K562 (cell line): ENCODE measurements around the gene NR1H2. TPM values are rescaled to one million over a fixed set of nuclear protein-coding genes. Genes with fewer than 3 reads are reported as not detected.

Experiments
- CHD2 ChIP-seq: IDR thresholded peaks from 2 replicates; pipeline ENCODE4 v1.6.1; 2011; ENCODE audit warnings: low read depth, low read length
- E2F3 ChIP-seq: fragments of 250-450 bp; sonication (Bioruptor Pico); IDR thresholded peaks from 2 replicates; pipeline ENCODE4 v1.4.0; 2020; ENCODE audit warnings: mild to moderate bottlenecking
- FIP1L1 ChIP-seq: fragments of 200-400 bp; formaldehyde crosslinking; IDR thresholded peaks from 2 replicates; pipeline ENCODE4 v1.6.1; 2018; ENCODE audit warnings: mild to moderate bottlenecking, low read depth, low read length; ENCODE audit not compliant: poor library complexity, severe bottlenecking
- HDAC1 ChIP-seq, 2 experiments: fragments of 450-650 bp; IDR thresholded peaks; 2 replicates each; pipeline ENCODE4 v1.6.1; 2016 to 2017; ENCODE audit warnings: inconsistent platforms in 1 of 2, mild to moderate bottlenecking in 1 of 2, moderate library complexity in 1 of 2
- IFI16 ChIP-seq: fragments of 250-450 bp; sonication (Bioruptor Pico); IDR thresholded peaks from 2 replicates; pipeline ENCODE4 v2.1.2; 2022; ENCODE audit warnings: mild to moderate bottlenecking, inconsistent platforms
- MTF1 ChIP-seq: fragments of 250-450 bp; sonication (Bioruptor Pico); IDR thresholded peaks from 2 replicates; pipeline ENCODE4 v1.9.0; 2021; ENCODE audit warnings: moderate library complexity, mild to moderate bottlenecking, inconsistent platforms, borderline replicate concordance
- MXD1 ChIP-seq: fragments of 250-450 bp; sonication (Bioruptor Pico); IDR thresholded peaks from 2 replicates; pipeline ENCODE4 v1.8.0; 2021; ENCODE audit warnings: borderline replicate concordance, mild to moderate bottlenecking, moderate library complexity; ENCODE audit not compliant: poor library complexity, severe bottlenecking
- MYBL2 ChIP-seq, 2 experiments: fragments of 450-650 bp in 1 of 2; sonication (generic) in 1 of 2; formaldehyde crosslinking in 1 of 2; IDR thresholded peaks; 2 replicates each; pipeline versions ENCODE4 v1.6.1 to v1.8.1; 2017 to 2022; ENCODE audit warnings: borderline replicate concordance in 1 of 2, inconsistent platforms in 1 of 2, low read depth in 1 of 2, mild to moderate bottlenecking in 1 of 2, missing genetic modification reagents in 1 of 2, moderate library complexity in 1 of 2
- MYNN ChIP-seq, 2 experiments: sonication (generic); formaldehyde crosslinking in 1 of 2; IDR thresholded peaks; 2 replicates each; pipeline versions ENCODE4 v1.5.0 to v1.6.1; 2016 to 2020; ENCODE audit warnings: antibody characterized with exemption in 1 of 2, missing genetic modification reagents in 1 of 2
- NR0B1 ChIP-seq: fragments of 450-650 bp; IDR thresholded peaks from one replicate; pipeline ENCODE4 v1.6.1; 2018; ENCODE audit warnings: mild to moderate bottlenecking, moderate library complexity; ENCODE audit not compliant: partially characterized antibody
- PHB2 ChIP-seq: fragments of 450-650 bp; IDR thresholded peaks from 2 replicates; pipeline ENCODE4 v1.6.1; 2017; ENCODE audit warnings: low read depth
- TCF3 ChIP-seq: sonication (generic); formaldehyde crosslinking; IDR thresholded peaks from 2 replicates; pipeline ENCODE4 v1.4.0; 2020; ENCODE audit warnings: mild to moderate bottlenecking, missing genetic modification reagents
- ZNF282 ChIP-seq: sonication (generic); formaldehyde crosslinking; IDR thresholded peaks from 2 replicates; pipeline ENCODE4 v1.8.1; 2023; ENCODE audit warnings: missing genetic modification reagents
- ZNF3 ChIP-seq: fragments of 250-450 bp; sonication (Bioruptor Pico); IDR thresholded peaks from 2 replicates; pipeline ENCODE4 v1.5.0; 2021; ENCODE audit warnings: mild to moderate bottlenecking, moderate library complexity
- ZNF668 ChIP-seq: fragments of 250-450 bp; sonication (Bioruptor Pico); IDR thresholded peaks from 2 replicates; pipeline ENCODE4 v1.8.0; 2022; ENCODE audit warnings: mild to moderate bottlenecking, inconsistent platforms
- polyA plus RNA-seq, 8 experiments: library from polyadenylated mRNA; depleted of rRNA in 4 of 8; stranded (reverse) in 5 of 8; unstranded in 3 of 8; fragments of >200 nt; fragmentation: Nextera tagmentation in 2 of 8; fragmentation: Illumina TruSeq in 1 of 8; extraction: Ambion mirVana in 2 of 8; extraction: Trizol in 1 of 8; gene quantifications; 2 replicates each; pipeline versions ENCODE4 v1.2.1 to v1.2.3, GENCODE V29; 2011 to 2014; ENCODE audit warnings: inconsistent platforms in 1 of 8, missing spikeins in 1 of 8
- total RNA-seq, 7 experiments: library from RNA; depleted of rRNA in 6 of 7; stranded (reverse); fragments of >200 nt in 6 of 7; fragmentation: Illumina TruSeq in 2 of 7; extraction: Trizol in 2 of 7; gene quantifications; 2 replicates each; pipeline versions ENCODE4 v1.2.1 to v1.2.3, GENCODE V29; 2011 to 2021; ENCODE audit warnings: low replicate concordance in 1 of 7
- TF ChIP-seq, protein P1 (sequence below): sonication (generic); formaldehyde crosslinking; IDR thresholded peaks from 2 replicates; pipeline ENCODE4 v1.8.0; 2023; ENCODE audit warnings: missing genetic modification reagents, mild to moderate bottlenecking, borderline replicate concordance

NR1H2 gene
- total and polyA plus RNA-seq, 9 of the 15 experiments (the other 6 are each of a cell fraction or from before 2014, with no cell fraction given): 0.11 to 73.8 (median 24.0) TPM

GRCh38 chr19:50383852-50384684 is 7.8 kb downstream of the NR1H2 start, which contains the start of gene POLD1 (continued):
- TF ChIP-seq, protein P1, sequence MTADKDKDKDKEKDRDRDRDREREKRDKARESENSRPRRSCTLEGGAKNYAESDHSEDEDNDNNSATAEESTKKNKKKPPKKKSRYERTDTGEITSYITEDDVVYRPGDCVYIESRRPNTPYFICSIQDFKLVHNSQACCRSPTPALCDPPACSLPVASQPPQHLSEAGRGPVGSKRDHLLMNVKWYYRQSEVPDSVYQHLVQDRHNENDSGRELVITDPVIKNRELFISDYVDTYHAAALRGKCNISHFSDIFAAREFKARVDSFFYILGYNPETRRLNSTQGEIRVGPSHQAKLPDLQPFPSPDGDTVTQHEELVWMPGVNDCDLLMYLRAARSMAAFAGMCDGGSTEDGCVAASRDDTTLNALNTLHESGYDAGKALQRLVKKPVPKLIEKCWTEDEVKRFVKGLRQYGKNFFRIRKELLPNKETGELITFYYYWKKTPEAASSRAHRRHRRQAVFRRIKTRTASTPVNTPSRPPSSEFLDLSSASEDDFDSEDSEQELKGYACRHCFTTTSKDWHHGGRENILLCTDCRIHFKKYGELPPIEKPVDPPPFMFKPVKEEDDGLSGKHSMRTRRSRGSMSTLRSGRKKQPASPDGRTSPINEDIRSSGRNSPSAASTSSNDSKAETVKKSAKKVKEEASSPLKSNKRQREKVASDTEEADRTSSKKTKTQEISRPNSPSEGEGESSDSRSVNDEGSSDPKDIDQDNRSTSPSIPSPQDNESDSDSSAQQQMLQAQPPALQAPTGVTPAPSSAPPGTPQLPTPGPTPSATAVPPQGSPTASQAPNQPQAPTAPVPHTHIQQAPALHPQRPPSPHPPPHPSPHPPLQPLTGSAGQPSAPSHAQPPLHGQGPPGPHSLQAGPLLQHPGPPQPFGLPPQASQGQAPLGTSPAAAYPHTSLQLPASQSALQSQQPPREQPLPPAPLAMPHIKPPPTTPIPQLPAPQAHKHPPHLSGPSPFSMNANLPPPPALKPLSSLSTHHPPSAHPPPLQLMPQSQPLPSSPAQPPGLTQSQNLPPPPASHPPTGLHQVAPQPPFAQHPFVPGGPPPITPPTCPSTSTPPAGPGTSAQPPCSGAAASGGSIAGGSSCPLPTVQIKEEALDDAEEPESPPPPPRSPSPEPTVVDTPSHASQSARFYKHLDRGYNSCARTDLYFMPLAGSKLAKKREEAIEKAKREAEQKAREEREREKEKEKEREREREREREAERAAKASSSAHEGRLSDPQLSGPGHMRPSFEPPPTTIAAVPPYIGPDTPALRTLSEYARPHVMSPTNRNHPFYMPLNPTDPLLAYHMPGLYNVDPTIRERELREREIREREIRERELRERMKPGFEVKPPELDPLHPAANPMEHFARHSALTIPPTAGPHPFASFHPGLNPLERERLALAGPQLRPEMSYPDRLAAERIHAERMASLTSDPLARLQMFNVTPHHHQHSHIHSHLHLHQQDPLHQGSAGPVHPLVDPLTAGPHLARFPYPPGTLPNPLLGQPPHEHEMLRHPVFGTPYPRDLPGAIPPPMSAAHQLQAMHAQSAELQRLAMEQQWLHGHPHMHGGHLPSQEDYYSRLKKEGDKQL (CRISPR knock-in tag): no peak
- TF ChIP-seq ZNF282 (CRISPR knock-in tag) (no peak), ZNF3 (CRISPR knock-in tag) (peak; percentile 71; the same call in 1 of the 2 replicates), FIP1L1 (peak; percentile 81), MXD1 (no peak), CHD2 (no peak; the same call in 1 of the 2 replicates), NR0B1 (no peak), ZNF668 (CRISPR knock-in tag) (no peak), MYNN (IDR thresholded peaks at IDR 0.05) (no peak; the same call in 1 of the 2 replicates), MYNN (CRISPR knock-in tag; IDR thresholded peaks at IDR 0.05) (no peak), E2F3 (CRISPR knock-in tag) (peak; percentile 98), TCF3 (no peak), MTF1 (CRISPR knock-in tag) (no peak), IFI16 (CRISPR knock-in tag) (no peak), HDAC1 (IDR thresholded peaks at IDR 0.05) (peak in 1 of 2 experiments; percentile 78; a peak in 2 of 4 replicates), PHB2 (no peak), MYBL2 (IDR thresholded peaks at IDR 0.05; ENCODE audit: low read depth) (no peak), MYBL2 (CRISPR knock-in tag; IDR thresholded peaks at IDR 0.05; ENCODE audit: borderline replicate concordance) (no peak)
